GM19238 (cell line): ENCODE results near the gene GDF15.
A peak's percentile ranks its signal among the peaks of the same experiment; 100 is the strongest.

ENCODE experiments used
- DNase-seq: peaks from one replicate; pipeline ENCODE4 v3.0.0; 2011; ENCODE audit warnings: low spot score; ENCODE audit not compliant: insufficient read length

GDF15 gene

GRCh38 chr19:18419195-18419698, 33.3 kb downstream of the GDF15 start, which contains the start of gene SSBP4:
SSBP4 (plus strand) TSS chr19:18419398; CDS start chr19:18419649, 251 bp downstream.
- DNase-seq, result peak; percentile 88

GRCh38 chr19:18419699-18420460, 33.9 kb downstream of the GDF15 start:
- DNase-seq, result no peak

GRCh38 chr19:18420930-18421329, 35.0 kb downstream of the GDF15 start:
- DNase-seq, result no peak

- DNase-seq, result no peak
Measured at GRCh38 chr19:18421371-18421959, 35.5 kb downstream of the GDF15 start.

- no peak for DNase-seq
Measured at GRCh38 chr19:18422530-18423191, 36.7 kb downstream of the GDF15 start.

GRCh38 chr19:18423258-18424020, 37.5 kb downstream of the GDF15 start:
- no peak for DNase-seq

GRCh38 chr19:18424122-18424889, 38.3 kb downstream of the GDF15 start:
- DNase-seq, result no peak

GRCh38 chr19:18424890-18425514, 39.0 kb downstream of the GDF15 start:
- no peak for DNase-seq

GRCh38 chr19:18425515-18426415, 39.8 kb downstream of the GDF15 start:
- DNase-seq, result no peak

GRCh38 chr19:18426416-18426767, 40.4 kb downstream of the GDF15 start:
- no peak for DNase-seq

GRCh38 chr19:18427080-18427742, 41.3 kb downstream of the GDF15 start:
- DNase-seq, result no peak

GRCh38 chr19:18427743-18428113, 41.8 kb downstream of the GDF15 start:
- no peak for DNase-seq

- no peak for DNase-seq
Measured at GRCh38 chr19:18428173-18428786, 42.3 kb downstream of the GDF15 start.

- peak; percentile 96 for DNase-seq
Measured at GRCh38 chr19:18428787-18429674, 43.1 kb downstream of the GDF15 start.

GRCh38 chr19:18429717-18430416, 43.9 kb downstream of the GDF15 start:
- DNase-seq, result no peak

- DNase-seq, result no peak
Measured at GRCh38 chr19:18430417-18431144, 44.6 kb downstream of the GDF15 start.
